Thoracic aorta (tissue), 2 donors: ENCODE results near the gene NPTXR. TPM values are rescaled to one million over a fixed set of nuclear protein-coding genes. Genes with fewer than 3 reads are reported as not detected.

Experiments used
- ATAC-seq: fragments of 150-250 bp; one replicate; pipeline ENCODE4 v1.8.0; 2017; ENCODE audit warnings: low read depth; ENCODE audit not compliant: insufficient number of reproducible peaks, low FRiP score
- DNase-seq: peaks from one replicate; pipeline ENCODE4 v3.0.0-alpha.2; 2020; ENCODE audit warnings: low spot score
- H3K27ac ChIP-seq, 2 donors: fragments of 200-600 bp; sonication (generic); 1 replicate in 1 of 2; 2 replicates in 1 of 2; pipeline ENCODE4 v1.5.1; 2016; ENCODE audit warnings: mild to moderate bottlenecking in 2 of 2, moderate library complexity in 2 of 2
- H3K27me3 ChIP-seq: fragments of 200-600 bp; sonication (generic); replicated peaks from 2 replicates; pipeline ENCODE4 v1.6.0; 2016; ENCODE audit warnings: mild to moderate bottlenecking; ENCODE audit not compliant: insufficient read depth
- H3K36me3 ChIP-seq: fragments of 200-600 bp; sonication (generic); one replicate; pipeline ENCODE4 v1.5.1; 2016
- H3K4me1 ChIP-seq, 2 donors: fragments of 200-600 bp; sonication (generic); 1 replicate in 1 of 2; 2 replicates in 1 of 2; pipeline versions ENCODE4 v1.5.1 to v1.6.0; 2016; ENCODE audit warnings: low read depth in 2 of 2, mild to moderate bottlenecking in 1 of 2; ENCODE audit not compliant: control insufficient read depth in 1 of 2
- H3K4me3 ChIP-seq: fragments of 200-600 bp; sonication (generic); 2 replicates; pipeline ENCODE4 v1.5.1; 2016; ENCODE audit warnings: mild to moderate bottlenecking
- H3K9me3 ChIP-seq: fragments of 200-600 bp; sonication (generic); 2 replicates; pipeline ENCODE4 v1.5.1; 2016
- CTCF ChIP-seq: fragments of 200-600 bp; sonication (generic); IDR thresholded peaks from one replicate; pipeline ENCODE4 v1.5.1; 2019; ENCODE audit warnings: antibody characterized with exemption
- total RNA-seq, 2 donors: library from RNA; depleted of rRNA; stranded (reverse); fragments of >200 nt; gene quantifications; one replicate each; pipeline versions ENCODE4 v1.1.0 to v1.2.3, GENCODE V29; 2016

NPTXR gene
- total RNA-seq, 2 donors from 2014 or later: 29.3 to 50.8 TPM

- no peaks in the 10 kb centered on the region for H3K4me1 ChIP-seq
- TF ChIP-seq CTCF: no peak
- no peaks in the 10 kb centered on the region for H3K36me3 ChIP-seq
- DNase-seq (no peak), ATAC-seq (no peak)
- H3K4me3 ChIP-seq: no peak overlapping the region
- H3K27me3 ChIP-seq: no peaks in the 10 kb centered on the region
- no peaks in the 10 kb centered on the region for H3K9me3 ChIP-seq
- H3K27ac ChIP-seq: no peak overlapping the region
Observed at GRCh38 chr22:38774496-38775166, 69.2 kb downstream of the NPTXR start.

GRCh38 chr22:38773363-38773946, 70.4 kb downstream of the NPTXR start:
- Histone ChIP-seq H3K27ac (no peak overlapping the region), H3K4me1 (peaks cover 0 to 6% of the 10 kb centered on the region in 2 donors), H3K27me3 (no peaks in the 10 kb centered on the region), H3K36me3 (no peaks in the 10 kb centered on the region), H3K9me3 (no peaks in the 10 kb centered on the region), H3K4me3 (no peak overlapping the region)
- ATAC-seq: no peak
- no peak for DNase-seq
- TF ChIP-seq CTCF: no peak

GRCh38 chr22:38772623-38772873, 71.3 kb downstream of the NPTXR start:
- Histone ChIP-seq H3K4me3 (no peak overlapping the region), H3K36me3 (no peaks in the 10 kb centered on the region), H3K4me1 (peaks cover 0 to 6% of the 10 kb centered on the region in 2 donors), H3K9me3 (no peaks in the 10 kb centered on the region), H3K27me3 (no peaks in the 10 kb centered on the region), H3K27ac (peak overlapping the region in 1 of 2 donors; percentile 5)
- ATAC-seq: no peak
- DNase-seq: no peak
- TF ChIP-seq CTCF: no peak

- Histone ChIP-seq H3K4me3 (no peak overlapping the region), H3K27me3 (no peaks in the 10 kb centered on the region), H3K27ac (no peak overlapping the region), H3K9me3 (no peaks in the 10 kb centered on the region), H3K4me1 (peaks cover 0 to 6% of the 10 kb centered on the region in 2 donors), H3K36me3 (no peaks in the 10 kb centered on the region)
- TF ChIP-seq CTCF: no peak
- ATAC-seq: no peak
- no peak for DNase-seq
Observed at GRCh38 chr22:38770257-38770949, 73.4 kb downstream of the NPTXR start.

Other genes with a start within 250 kb of the NPTXR start
- 1 to 10 TPM in 1 of 2 donors, under 1 TPM in 1; 0.71 to 1.9 TPM for gene FAM227A, start 187.6 kb downstream of the NPTXR start, total RNA-seq
- gene CBY1, start 187.4 kb downstream of the NPTXR start, total RNA-seq: 10 to 100 TPM; 13.8 TPM
- gene TOMM22, start 162.1 kb downstream of the NPTXR start, total RNA-seq: 10 to 100 TPM; 16.1 to 35.8 TPM
- 10 to 100 TPM; 45.6 to 83.9 TPM for gene JOSD1, start 143.1 kb downstream of the NPTXR start, total RNA-seq
- gene GTPBP1, start 138.1 kb downstream of the NPTXR start, total RNA-seq: 10 to 100 TPM; 42.9 to 73.5 TPM
- gene SUN2, start 88.0 kb downstream of the NPTXR start, total RNA-seq: 1,000 to 10,000 TPM; 1,125 to 1,215 TPM
- 10 to 100 TPM in 1 of 2 donors, 1 to 10 TPM in 1; 9.5 to 20.8 TPM for gene DNAL4, start 49.9 kb downstream of the NPTXR start, total RNA-seq
- gene CBX6, start 28.2 kb upstream of the NPTXR start, total RNA-seq: 100 to 1,000 TPM in 1 of 2 donors, 10 to 100 TPM in 1; 80.1 to 111 TPM
- 1 to 10 TPM in 1 of 2 donors, under 1 TPM in 1; 0.41 to 5.1 TPM for gene APOBEC3A, start 113.6 kb upstream of the NPTXR start, total RNA-seq
- under 1 TPM in 1 of 2 donors, not detected in 1; 0.42 TPM for gene APOBEC3B, start 138.3 kb upstream of the NPTXR start, total RNA-seq
- gene APOBEC3C, start 170.2 kb upstream of the NPTXR start, total RNA-seq: 10 to 100 TPM in 1 of 2 donors, 1 to 10 TPM in 1; 5.5 to 22.3 TPM
- gene APOBEC3D, start 177.1 kb upstream of the NPTXR start, total RNA-seq: 1 to 10 TPM; 1.4 to 1.8 TPM
- gene APOBEC3F, start 196.8 kb upstream of the NPTXR start, total RNA-seq: under 1 TPM; 0.49 to 0.95 TPM
- 1 to 10 TPM; 3.4 to 8.3 TPM for gene APOBEC3G, start 233.2 kb upstream of the NPTXR start, total RNA-seq